Stimulated activated CD4-positive, alpha-beta T cell treated with anti-CD3 and anti-CD28 coated beads, Interleukin-1b, Interleukin-23, amount 100 ng/mL, for 1 hour (primary cell): Measurements from ENCODE around the gene TGM6.

ENCODE experiments used
- DNase-seq, 2 donors: peaks; one replicate each; pipeline ENCODE4 v3.0.0-alpha.2; 2020; ENCODE audit warnings: low read depth in 2 of 2

Gene TGM6

DNA sequence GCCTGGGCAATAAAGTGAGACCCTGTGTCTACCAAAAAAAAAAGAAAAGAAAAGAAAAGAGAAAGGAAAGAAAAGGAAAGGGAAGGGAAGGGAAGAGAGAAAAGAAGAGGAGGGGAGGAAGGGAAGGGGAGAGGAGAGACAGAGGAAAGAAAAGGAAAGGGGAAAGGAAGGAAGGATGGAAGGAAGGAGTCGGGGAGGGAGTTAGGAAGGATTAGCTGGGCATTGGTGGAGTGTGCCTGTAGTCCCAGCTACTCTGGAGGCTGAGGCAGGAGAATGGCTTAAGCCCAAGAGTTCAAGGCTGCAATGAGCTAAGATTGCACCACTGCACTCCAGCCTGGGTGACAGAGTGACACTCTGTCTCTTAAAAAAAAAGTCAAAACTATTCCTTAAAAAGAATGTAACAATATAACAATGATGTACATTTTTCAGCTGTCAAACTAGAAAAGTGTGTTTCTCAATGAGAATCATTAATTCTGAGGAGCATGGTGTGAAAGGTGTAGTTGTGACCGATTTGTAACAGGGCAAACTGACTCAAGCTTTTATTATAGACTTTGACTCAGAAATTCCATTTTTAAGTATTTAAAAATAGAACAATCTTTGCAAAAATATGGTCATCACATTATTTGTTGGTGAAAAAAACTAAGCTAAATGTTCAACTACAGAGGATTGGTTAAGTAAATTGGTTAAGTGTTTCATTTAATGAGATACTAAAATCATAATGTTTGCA, 75.2 kb downstream of the TGM6 start:
- DNase-seq, result no peak

DNA sequence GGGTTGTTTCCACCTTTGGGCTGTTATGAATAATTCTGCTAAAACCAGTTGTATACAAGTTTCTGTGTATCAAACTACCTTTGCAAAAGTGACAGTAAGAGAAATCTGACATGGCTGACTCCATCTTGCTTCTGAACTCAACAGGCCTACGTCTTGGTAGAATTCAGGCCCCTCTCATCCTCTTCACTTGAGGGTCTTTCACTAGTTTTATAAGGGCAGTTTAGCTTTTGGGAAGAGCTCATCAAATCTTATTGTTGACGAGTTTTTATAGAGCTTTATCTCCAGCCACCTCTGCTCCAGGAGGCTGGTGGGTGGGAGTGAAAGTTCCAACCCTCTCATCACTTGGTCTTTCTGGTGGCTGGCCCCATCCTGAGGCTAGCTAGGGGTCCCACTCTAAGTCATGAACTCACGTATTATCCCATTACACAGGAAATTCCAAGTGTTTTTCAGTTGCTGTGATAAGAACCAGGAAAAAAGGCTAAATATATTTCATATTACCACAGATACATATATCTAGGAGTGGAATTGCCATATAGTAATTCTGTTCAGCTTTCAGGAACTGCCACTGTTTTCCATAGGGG, 78.3 kb downstream of the TGM6 start:
- DNase-seq, result no peak

DNA sequence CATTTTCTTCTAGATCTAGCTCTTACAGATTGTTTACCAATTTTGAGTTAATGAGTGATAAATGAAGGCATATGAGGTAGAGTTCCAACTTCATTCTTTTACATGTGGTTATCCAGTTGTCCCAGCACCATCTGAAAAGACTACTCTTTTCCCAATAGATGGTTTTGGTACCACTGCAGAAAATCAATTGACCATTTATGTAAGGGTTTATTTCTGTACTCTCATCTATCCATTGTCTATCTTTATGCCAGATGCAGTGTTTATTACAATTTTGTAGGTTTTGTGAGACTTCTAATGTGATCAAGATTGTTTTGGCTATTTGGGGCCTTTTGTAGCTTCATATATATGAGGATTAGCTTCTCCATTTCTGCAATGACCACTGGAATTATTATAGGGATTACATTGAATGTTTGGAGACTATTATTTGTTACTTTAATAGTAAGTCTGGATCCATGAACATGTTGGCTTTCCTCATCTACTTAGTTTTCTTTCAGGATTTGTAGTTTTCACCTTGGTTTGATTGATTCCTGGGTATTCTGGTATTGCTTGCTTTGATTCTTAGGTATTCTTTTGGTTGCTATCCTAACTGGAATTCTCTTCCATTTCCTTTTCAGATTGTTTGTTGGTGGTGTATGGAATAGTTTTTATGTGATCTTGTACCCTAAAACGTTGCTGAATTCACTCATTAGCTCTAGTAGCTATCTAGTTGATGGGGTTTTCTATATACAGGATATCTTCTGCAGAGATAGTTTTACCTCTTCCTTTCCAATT, 79.5 kb downstream of the TGM6 start:
- DNase-seq, result no peak

DNA sequence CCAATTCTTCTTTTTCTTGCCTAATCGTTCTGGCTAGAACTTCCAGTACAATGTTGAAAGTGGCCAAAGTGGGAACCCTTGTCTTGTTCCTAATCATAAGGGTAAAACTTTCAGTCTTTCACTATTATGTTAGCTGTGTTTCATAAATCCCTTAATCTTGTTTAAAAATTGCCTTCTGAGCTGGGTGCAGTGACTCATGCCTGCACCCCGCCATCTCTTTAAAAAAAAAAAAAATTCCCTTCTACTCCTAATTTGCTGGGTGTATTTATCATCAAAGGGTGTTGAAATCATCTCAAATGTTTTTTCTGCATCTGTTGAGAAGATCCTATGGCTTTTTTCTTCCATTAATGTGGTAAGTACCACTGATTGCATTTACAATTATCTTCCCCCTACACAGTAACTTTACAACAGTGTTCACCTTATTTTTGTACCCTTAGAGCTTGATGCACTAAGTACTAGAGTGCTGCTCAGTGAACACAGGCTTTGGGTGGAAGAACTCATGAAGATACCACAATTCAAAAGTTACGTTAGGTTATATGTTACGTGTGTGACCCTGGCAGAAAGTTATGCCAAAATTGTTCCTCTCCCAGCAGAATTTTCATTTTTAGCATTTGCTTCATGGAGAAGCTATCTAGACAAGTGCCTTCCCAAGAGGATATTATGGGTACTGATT, 80.2 kb downstream of the TGM6 start:
- no peak for DNase-seq

DNA sequence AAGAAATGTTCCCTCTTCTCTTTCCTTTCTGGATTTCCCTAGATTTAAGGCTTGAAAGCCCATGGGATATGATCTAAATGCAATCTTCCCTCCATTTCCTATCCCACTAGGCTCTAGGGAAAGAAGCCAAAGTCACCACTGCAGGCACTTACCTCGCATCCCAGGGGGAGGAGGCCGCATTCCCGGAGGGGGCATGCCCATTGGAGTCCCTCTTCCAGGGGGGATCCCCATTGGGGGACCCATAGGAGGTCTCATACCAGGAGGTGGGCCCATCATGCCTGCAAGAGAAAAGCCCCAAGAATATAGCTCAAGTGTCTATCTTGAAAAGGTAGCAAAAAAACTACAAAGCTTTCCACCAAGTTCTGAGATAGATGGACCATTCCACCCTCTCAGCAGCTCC, 81.8 kb downstream of the TGM6 start:
- DNase-seq, result no peak

DNA sequence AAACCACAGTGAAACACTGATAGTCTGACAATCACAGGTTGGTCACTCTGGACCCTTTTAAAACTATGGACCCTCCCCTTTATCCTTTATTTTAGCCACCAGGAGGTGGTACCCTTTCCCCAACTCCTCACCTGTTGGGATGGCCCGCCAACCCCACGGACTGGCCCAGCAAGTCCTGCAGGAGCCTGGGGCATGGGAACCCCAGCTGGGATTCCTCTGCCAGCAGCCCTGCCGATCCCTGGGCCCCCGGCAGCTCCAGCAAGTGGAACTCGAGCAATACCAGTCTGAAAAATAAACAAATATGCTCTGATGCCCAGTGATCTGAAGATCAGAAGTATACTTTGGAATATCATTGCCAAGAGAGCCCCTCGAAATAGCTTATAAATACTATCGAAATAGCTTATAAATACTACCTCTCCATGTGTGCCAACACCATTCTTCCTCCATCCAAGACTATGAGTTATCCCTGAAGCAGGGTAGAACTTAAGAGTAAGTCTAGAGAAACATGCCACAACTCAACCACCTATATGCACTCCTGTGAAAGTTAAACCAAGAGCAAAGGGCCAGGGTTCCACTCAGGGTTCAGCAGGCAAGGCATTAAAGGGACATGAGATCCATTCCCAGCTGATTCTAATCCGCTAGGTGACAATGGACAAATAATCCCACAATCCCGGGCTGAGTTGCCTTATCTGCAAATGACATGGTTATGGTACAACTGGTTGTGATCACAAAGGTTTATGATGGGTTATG, 83.1 kb downstream of the TGM6 start:
- no peak for DNase-seq

DNA sequence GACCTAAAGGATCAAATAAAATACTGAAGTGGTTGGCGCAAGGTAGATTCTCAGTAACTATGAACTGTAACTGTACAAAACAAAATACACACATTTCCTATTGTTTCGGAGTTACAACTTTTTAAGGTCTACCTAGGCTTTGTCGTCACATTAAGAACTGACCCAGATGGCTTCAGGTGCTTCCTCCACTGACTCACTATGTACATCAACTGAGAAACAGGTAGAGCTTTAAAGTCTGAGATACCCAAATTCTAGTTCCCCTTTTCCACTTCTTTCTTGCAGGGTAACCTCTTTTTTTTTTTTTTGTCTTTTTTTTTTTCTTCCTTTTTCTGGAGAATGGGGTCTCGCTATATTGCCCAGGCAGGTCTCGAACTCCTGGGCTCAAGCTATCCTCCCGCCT, 84.4 kb downstream of the TGM6 start:
- DNase-seq, result no peak

DNA sequence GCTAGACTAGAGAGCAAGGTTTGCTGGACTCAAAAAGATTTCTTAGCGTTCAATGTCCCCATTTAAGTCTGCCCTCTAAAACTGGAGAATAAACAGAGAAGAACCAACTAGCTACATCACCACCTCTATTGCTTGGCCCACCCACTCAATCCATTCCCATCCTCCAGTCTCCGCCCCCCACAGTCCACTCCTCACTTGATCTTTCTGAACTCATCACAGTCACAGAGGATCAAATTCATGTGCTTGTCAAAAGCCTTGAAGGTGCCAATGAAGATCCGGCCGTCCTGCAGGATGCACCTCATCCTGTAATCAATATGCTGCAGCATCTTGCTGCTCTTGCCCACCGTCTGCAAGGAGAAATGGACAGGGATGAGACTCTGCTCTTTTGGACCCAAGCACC, 86.7 kb downstream of the TGM6 start:
- no peak for DNase-seq

DNA sequence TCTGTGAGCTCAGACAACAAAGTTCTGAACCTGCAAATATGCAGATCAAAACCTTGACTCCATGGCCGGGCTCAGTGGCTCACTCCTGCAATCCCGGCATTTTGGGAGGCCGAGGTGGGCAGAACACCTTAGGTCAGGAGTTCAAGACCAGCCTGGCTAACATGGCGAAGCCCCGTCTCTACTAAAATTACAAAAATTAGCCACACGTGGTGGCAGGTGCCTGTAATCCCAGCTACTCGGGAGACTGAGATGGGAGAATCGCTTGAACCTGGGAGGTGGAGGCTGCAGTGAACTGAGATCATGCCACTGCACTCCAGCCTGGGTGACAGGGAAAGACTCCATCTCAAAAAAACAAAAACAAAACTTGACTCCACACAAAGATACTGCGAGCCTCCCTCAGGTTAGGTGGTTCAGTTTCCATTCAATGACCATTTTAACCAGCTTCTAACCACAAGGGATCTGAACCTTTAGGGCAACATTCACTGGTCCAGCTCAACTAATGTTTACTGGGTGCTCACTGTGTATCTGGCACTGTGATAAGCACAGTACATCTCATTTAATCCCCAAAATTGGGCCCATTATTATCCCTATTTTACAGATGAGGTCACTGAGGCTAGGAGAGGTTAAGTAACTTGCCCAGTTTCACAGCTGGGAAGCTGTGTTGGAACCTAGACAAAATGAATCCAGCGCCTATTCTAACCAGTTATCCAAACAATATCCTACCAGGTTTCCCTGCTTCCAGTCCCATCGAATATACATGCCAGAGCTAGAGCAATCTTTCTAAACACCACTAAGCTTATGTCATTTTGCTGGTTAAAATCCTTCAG, 88.1 kb downstream of the TGM6 start:
- no peak for DNase-seq

DNA sequence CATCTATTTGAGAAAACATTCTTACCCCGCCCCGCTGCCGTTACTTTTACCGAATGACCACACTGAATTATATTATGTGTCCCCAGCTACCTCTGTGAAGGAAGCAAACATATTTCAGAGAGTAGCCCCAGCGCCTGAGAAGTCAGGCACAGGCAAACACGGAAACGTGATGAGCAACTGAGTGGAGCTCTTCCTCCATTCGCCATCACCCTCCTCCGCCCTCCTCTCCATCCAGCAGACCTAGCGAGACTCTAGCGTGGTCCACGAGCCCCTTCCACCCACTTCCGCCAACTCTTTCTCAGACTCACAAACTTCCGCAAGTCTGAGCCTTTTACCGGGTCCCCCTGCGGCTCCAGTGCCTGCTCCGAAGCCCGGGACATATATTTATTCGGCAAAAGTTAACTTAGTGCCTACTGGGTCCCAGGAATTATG, 89.3 kb downstream of the TGM6 start:
- DNase-seq, result peak; percentile 7 to 23

DNA sequence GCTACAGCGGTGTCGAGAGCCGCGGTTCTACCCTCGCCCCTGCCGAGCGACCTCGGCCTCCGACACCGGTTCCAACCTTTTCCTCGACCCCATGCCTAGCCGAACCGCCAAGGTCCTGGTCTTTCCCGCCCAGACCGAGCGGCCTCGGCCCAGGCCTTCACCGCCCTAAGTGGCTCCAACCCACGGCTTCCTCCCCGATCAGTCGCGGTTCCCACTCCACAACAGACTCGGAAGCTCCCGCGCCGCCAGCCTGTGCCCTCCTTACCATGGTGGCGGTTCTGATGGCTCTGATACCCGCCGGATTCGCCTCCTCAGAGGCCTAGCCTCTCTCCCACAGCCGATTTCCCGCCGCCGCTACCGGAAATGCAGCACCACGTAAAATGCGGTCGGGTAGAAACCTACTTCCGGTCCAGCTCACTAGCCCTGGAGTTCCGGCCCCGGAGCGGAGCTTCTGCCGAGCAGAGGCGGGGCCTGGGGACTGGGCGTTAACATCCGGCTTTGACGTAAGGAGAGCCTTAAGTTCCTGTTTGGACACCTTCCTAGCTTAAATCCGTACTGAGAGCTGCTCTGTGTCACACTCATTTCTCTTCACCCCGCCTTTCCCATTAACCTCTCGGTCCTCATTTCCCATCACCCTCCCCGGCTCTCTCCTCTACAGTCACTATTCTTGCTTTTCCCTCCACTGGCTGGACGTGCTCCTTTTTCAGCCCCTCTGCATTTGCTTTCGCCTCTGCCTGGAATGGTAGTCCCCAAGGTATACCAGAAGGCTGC, 89.9 kb downstream of the TGM6 start, which contains the start of gene SNRPB:
Gene SNRPB (minus strand): TSS at position 367 of the 771 bp plus-strand sequence. CDS start 99 bp downstream, at position 268.
- DNase-seq, result peak; percentile 86 to 90

DNA sequence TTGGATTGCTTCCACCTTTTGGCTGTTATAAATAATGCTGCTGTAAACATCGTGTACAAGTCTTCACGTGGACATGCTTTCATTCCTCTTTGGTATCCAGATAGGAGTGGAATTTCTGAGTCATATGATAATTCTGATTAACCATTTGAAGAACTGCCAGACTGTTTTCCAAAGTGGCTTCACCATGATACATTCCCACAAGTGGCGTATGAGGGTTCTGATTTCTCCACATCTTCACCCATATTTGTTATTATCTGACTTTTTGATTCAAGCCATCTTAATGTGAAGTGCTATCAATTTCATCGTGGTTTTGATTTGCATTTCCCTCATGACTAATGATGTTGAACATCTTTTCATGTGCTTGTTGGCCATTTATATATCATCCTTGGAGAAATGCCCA, 92.8 kb downstream of the TGM6 start:
- no peak for DNase-seq

DNA sequence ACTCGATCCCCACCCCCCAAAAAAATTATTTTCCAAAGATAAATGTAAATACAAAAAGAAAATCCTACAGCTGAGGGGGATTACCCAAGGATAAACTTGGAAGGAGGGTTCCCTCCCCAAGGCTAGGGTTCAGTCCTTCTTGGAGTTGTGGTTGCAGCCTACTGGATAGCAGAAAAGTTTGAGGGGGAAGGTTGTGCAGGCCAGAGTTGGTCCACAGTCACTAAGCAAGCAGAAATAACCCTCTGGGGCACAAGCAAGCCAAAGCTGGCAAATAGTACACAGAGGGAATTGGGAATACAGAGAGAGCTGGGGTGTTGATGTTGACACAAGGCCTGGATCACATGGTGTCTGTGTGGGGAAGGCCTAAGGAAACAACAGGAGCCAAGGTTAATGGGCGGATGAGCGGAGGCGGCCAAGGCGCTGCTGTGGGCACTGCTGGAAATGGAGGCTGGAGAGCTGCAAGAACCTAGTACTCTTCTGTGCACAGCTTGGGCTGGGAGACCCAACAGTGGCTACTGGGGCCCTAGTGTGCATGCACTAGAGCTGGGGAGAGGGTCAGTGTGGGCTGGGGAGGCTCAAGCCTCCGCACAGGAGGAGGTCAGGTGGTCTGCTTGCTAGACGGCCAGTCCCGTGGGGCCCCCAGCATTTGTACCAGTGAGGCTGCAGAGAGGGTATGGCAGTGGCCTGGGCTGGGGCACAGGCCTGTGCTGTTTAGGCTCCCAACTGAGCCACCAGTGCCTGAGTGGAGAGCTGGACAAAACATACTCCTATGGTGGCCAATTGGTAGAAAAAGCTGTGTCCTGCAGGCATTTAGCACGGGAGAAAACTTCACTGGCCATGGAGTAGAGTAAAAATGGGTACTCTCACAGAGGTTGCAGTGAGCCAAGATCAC, 95.4 kb downstream of the TGM6 start:
- DNase-seq, result no peak

DNA sequence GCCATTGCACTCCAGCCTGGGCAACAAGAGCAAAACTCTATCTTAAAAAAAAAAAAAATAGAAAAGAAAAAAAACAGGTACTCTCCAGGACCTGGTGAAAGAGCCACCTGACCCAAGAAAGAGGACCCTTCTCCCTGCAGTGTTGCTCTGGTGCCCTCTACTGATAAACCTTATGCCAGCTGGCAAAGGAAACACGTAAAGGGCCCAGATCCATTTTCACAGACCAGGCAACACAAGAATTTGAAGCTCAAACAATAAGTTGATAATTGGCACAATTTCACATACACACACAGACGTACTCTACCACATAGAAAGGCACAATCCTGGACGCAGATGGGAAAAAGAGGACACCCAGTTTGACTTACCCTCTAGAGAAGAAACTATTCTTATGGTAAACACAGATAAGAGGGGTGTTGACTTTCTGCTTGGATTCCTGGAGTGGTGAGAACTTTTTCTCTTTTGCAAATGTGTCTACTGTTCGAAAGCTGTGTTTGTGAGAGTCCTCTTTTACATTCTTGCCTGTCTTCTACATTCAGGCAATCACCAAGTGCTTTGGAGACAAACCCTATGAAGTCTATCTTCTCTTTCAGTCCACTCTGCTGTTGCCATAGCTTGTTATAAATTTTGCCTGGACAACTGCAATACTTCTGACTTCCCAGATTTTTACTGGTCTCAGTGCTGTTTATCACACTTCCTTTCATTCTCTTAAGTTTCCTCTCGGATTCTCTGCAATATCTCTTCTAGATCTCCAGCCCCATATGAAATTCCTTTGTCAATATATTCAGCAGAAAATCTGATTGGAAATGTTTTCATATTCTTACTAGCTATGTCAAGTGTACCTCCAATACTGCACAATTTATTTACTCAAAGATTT, 96.3 kb downstream of the TGM6 start:
- no peak for DNase-seq

DNA sequence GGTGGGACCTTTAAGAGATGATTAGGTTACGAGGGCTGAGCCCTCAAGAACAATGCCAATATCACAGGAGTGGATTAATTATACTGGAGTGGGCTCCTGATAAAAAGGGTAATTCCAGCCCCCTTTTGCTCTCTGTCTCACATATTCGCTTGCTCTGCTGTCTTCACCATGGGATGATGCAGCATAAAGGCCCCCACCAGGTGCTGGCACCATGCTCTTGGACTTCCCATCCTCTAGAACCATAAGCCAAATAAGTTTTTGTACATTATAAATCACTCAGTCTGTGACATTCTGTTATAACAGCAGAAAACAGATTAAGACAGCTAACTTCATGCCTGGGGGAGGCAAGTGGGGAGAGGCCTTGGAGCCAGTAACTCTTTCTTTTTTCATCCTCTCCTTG, 99.7 kb downstream of the TGM6 start:
- DNase-seq, result no peak
